Heart left ventricle (tissue), 16 donors: ENCODE measurements around the gene NBR1. TPM values are rescaled to one million over a fixed set of nuclear protein-coding genes. Genes with fewer than 3 reads are reported as not detected.

Experiments
- ATAC-seq, 4 donors: fragments of 200-7000 bp; cut with Tn5 transposase; one replicate each; pipeline ENCODE4 v1.9.1; 2020 to 2022; ENCODE audit warnings: moderate library complexity in 4 of 4, mild to moderate bottlenecking in 3 of 4, moderate number of reproducible peaks in 1 of 4
- DNase-seq, 5 donors: peaks; one replicate each; pipeline ENCODE4 v3.0.0-alpha.2; 2020
- H3K27ac ChIP-seq, 12 donors: fragments of 200-600 bp; sonication (generic) in 4 of 12; one replicate each; pipeline versions ENCODE4 v1.5.0 to v1.8.0; 2016 to 2022; ENCODE audit warnings: mild to moderate bottlenecking in 2 of 12
- H3K27me3 ChIP-seq, 9 donors: fragments of 200-600 bp; sonication (generic) in 2 of 9; one replicate each; pipeline versions ENCODE4 v1.5.1 to v1.8.0; 2016 to 2022; ENCODE audit warnings: mild to moderate bottlenecking in 3 of 9
- H3K36me3 ChIP-seq, 9 donors: fragments of 200-600 bp; sonication (generic) in 2 of 9; one replicate each; pipeline versions ENCODE4 v1.5.0 to v1.8.0; 2018 to 2022; ENCODE audit warnings: mild to moderate bottlenecking in 2 of 9
- H3K4me1 ChIP-seq, 12 donors: fragments of 200-600 bp; sonication (generic) in 4 of 12; one replicate each; pipeline versions ENCODE4 v1.5.0 to v1.8.0; 2016 to 2022; ENCODE audit warnings: mild to moderate bottlenecking in 3 of 12
- H3K4me3 ChIP-seq, 12 donors: fragments of 200-600 bp; sonication (generic) in 4 of 12; one replicate each; pipeline versions ENCODE4 v1.5.0 to v1.8.0; 2017 to 2022; ENCODE audit warnings: mild to moderate bottlenecking in 9 of 12, moderate library complexity in 4 of 12
- H3K9me3 ChIP-seq, 12 donors: fragments of 200-600 bp; sonication (generic) in 4 of 12; one replicate each; pipeline versions ENCODE4 v1.5.0 to v1.8.0; 2016 to 2022; ENCODE audit warnings: mild to moderate bottlenecking in 1 of 12
- CTCF ChIP-seq, 12 donors: fragments of 200-600 bp; sonication (generic) in 4 of 12; IDR thresholded peaks; one replicate each; pipeline versions ENCODE4 v1.5.0 to v1.8.0; 2018 to 2022; ENCODE audit warnings: antibody characterized with exemption in 12 of 12, mild to moderate bottlenecking in 5 of 12
- POLR2A ChIP-seq, 2 donors: fragments of 450-650 bp; IDR thresholded peaks; one replicate each; pipeline ENCODE4 v1.6.1; 2017; ENCODE audit warnings: antibody characterized with exemption in 2 of 2, mild to moderate bottlenecking in 2 of 2, moderate library complexity in 2 of 2
- WGBS, 4 donors: extraction: QIAGEN DNeasy Blood & Tissue Kit in 2 of 4; methylation state at CpG; one replicate each; pipeline versions ENCODE4 v1.1.5 to v1.1.7; 2013 to 2018; 5-methylcytosine and 5-hydroxymethylcytosine counted together
- intact Hi-C, 10 donors: fragments of 100-400 bp; cut with DNase I; formaldehyde crosslinking; loops; one replicate each; pipeline versions ENCODE4 v1.11.1 to v1.14.2; 2022
- polyA plus RNA-seq, 2 donors: library from polyadenylated mRNA; stranded (reverse); fragments of 200-250 nt; gene quantifications; one replicate each; pipeline ENCODE4 v1.2.3, GENCODE V29; 2013
- total RNA-seq, 9 donors: library from RNA; depleted of rRNA in 2 of 9; stranded (reverse); fragments of >200 nt in 2 of 9; fragmentation: NEBNext Ultra II Directional in 3 of 9; extraction: Animal tissue kit (Norgen Biotek cat#: 25700) in 3 of 9; gene quantifications; one replicate each; pipeline versions ENCODE4 v1.1.0 to v1.2.4, GENCODE V29; 2016 to 2023
- donor health status: ischemic (EF 13 %, LVEDD 7.1; RV severe dilation, severe dysfunction).
- donor health status: healthy with polysubstance abuse.
- donor health status: DM: no; HTN: yes; CAD: no.
- donor health status: DM: no; HTN: no; CAD: no.
- donor health status: ischemic (EF 25% LVEDD 6.9; RV normal size, moderate dysfunction).
- donor health status: ischemic (EF 25% LVEDD 5.7; RV mildly dilated, moderate dysfunction).
- donor health status: healthy.
- donor health status: DM: yes; HTN: yes; CAD: no.
- donor health status: ischemic (EF 35%, LVEDD 5.7; RV mildly dilated, moderate dysfunction).
- donor health status: nonischemic (EF 11% LVEDD 7.7; RV severe dilation, severe dysfunction).
- donor health status: DM: yes; HTN: yes; CAD: no.
- donor health status: PGD.
- donor health status: ischemic (EF 29% LVEDD 5.4; RV normal size, mild dysfunction).
- donor health status: nonischemic (EF 23%, LVEDD 6.1; RV moderate dilation, normal function).

NBR1 gene
- total and polyA plus RNA-seq, 11 donors = 31.6 to 146 (median 97.4) TPM

GRCh38 chr17:43170140-43170765 is 761 bp upstream of the NBR1 start:
- peaks cover 0 to 10% (median 0%) of the 10 kb centered on the region in 9 donors for H3K36me3 ChIP-seq
- WGBS, 4 donors = 0% methylated on average over 27 of the region's 27 CpGs
- peak; percentile 88 to 92 (median 90) for DNase-seq

GRCh38 chr17:43171586-43172487 is 823 bp downstream of the NBR1 start:
- Histone ChIP-seq H3K4me1 (peaks cover 2 to 69% (median 56%) of the 10 kb centered on the region in 12 donors), H3K9me3 (no peaks in the 10 kb centered on the region), H3K36me3 (peaks cover 0 to 26% (median 14%) of the 10 kb centered on the region in 9 donors), H3K4me3 (peak overlapping the region; percentile 58 to 86 (median 78)), H3K27ac (peak overlapping the region; percentile 90 to 99 (median 96)), H3K27me3 (no peaks in the 10 kb centered on the region)
- intact Hi-C loops = loop anchor here in 7 of 10 donors (2.0 to 10.0 kb wide), 8 partner anchors 40 to 170 kb away; partner anchors contain the start of genes BRCA1 (in 5 of the 7), RND2 (in 4 of the 7), VAT1 (in 2 of the 7) and IFI35 (in 1 of the 7)
- ATAC-seq (no peak), DNase-seq (peak in 3 of 5 donors; percentile 47 to 65 (median 59))
- TF ChIP-seq CTCF (IDR thresholded peaks at IDR 0.05) (peak in 8 of 12 donors; percentile 8 to 49 (median 21)), POLR2A (IDR thresholded peaks at IDR 0.05) (no peak)
- 6 to 12% (median 8%) methylated on average over 12 of the region's 12 CpGs for WGBS, 4 donors

More at GRCh38 chr17:43170140-43170765, 761 bp upstream of the NBR1 start:
- Histone ChIP-seq H3K9me3 (no peaks in the 10 kb centered on the region), H3K27me3 (no peaks in the 10 kb centered on the region), H3K4me3 (peak overlapping the region; percentile 58 to 86 (median 78)), H3K4me1 (peaks cover 2 to 53% (median 41%) of the 10 kb centered on the region in 12 donors), H3K27ac (peak overlapping the region; percentile 90 to 99 (median 96))
- peak; percentile 85 to 93 (median 90) for ATAC-seq
- TF ChIP-seq CTCF (IDR thresholded peaks at IDR 0.05) (no peak), POLR2A (IDR thresholded peaks at IDR 0.05) (peak in 1 of 2 donors; percentile 11)
- intact Hi-C loops = loop anchor here in 7 of 10 donors (1.0 to 10.0 kb wide), 9 partner anchors 42 to 168 kb away; partner anchors contain the start of genes BRCA1 (in 6 of the 7), RND2 (in 4 of the 7), VAT1 (in 2 of the 7) and IFI35 (in 1 of the 7)

GRCh38 chr17:43175213-43176118 is 4.5 kb downstream of the NBR1 start:
- WGBS, 4 donors = 61 to 75% (median 70%) methylated on average over 4 of the region's 4 CpGs
- intact Hi-C loops = loop anchor here in 2 of 10 donors (5.0 to 10.0 kb wide), 2 partner anchors 151 to 162 kb away; partner anchors contain the start of genes RND2 (in 1 of the 2) and VAT1 (in 1 of the 2)
- TF ChIP-seq CTCF (IDR thresholded peaks at IDR 0.05) = no peak
- TF ChIP-seq POLR2A (IDR thresholded peaks at IDR 0.05) = no peak
- Histone ChIP-seq H3K27ac (peak overlapping the region in 9 of 12 donors; percentile 7 to 50 (median 38)), H3K36me3 (peaks cover 0 to 60% (median 47%) of the 10 kb centered on the region in 9 donors), H3K4me1 (peaks cover 2 to 66% (median 54%) of the 10 kb centered on the region in 12 donors), H3K27me3 (no peaks in the 10 kb centered on the region), H3K9me3 (no peaks in the 10 kb centered on the region), H3K4me3 (no peak overlapping the region)
- DNase-seq = no peak
- no peak for ATAC-seq
